Measurements from ENCODE around the gene NKAIN4.

The NKAIN4 gene

GRCh38 chr20:63234693-63235398, 19.4 kb downstream of the NKAIN4 start:
- TF ChIP-seq, protein P1, sequence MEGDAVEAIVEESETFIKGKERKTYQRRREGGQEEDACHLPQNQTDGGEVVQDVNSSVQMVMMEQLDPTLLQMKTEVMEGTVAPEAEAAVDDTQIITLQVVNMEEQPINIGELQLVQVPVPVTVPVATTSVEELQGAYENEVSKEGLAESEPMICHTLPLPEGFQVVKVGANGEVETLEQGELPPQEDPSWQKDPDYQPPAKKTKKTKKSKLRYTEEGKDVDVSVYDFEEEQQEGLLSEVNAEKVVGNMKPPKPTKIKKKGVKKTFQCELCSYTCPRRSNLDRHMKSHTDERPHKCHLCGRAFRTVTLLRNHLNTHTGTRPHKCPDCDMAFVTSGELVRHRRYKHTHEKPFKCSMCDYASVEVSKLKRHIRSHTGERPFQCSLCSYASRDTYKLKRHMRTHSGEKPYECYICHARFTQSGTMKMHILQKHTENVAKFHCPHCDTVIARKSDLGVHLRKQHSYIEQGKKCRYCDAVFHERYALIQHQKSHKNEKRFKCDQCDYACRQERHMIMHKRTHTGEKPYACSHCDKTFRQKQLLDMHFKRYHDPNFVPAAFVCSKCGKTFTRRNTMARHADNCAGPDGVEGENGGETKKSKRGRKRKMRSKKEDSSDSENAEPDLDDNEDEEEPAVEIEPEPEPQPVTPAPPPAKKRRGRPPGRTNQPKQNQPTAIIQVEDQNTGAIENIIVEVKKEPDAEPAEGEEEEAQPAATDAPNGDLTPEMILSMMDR (IDR thresholded peaks at IDR 0.05; ENCODE audit: low read depth, low read length): peak; percentile 53
- H3K4me3 ChIP-seq (replicated peaks in 1 of 2; ENCODE audit: low read depth in 2 of 2, low read length in 2 of 2): no peak overlapping the region
- DNase-seq (ENCODE audit: low read depth in 2 of 2): peak in 1 of 2 donors; percentile 25

- TF ChIP-seq, protein P1 (IDR thresholded peaks at IDR 0.05; ENCODE audit: low read depth, low read length): no peak
- no peak overlapping the region for H3K4me3 ChIP-seq (replicated peaks in 1 of 2; ENCODE audit: low read depth in 2 of 2, low read length in 2 of 2)
- no peak for DNase-seq (ENCODE audit: low read depth in 2 of 2)
Observed at GRCh38 chr20:63233924-63234323, 20.3 kb downstream of the NKAIN4 start.

DNA sequence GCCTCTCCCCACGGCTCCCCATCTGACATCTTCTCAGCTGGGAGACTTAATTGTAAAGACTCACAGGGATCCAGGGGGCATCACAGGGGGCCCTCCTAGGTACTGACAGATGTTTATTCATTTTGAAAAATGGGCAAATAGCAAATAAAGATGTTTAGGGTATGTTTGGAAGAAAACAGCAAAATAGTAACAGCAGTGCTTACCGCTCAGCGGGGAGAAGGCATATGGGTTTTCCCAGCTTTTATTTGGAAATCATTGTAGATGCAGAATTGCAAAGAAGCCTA, 21.3 kb downstream of the NKAIN4 start:
- H3K4me3 ChIP-seq (replicated peaks in 1 of 2; ENCODE audit: low read depth in 2 of 2, low read length in 2 of 2): no peak overlapping the region
- no peak for DNase-seq (ENCODE audit: low read depth in 2 of 2)
- TF ChIP-seq, protein P1 (IDR thresholded peaks at IDR 0.05; ENCODE audit: low read depth, low read length): no peak

- H3K4me3 ChIP-seq (replicated peaks in 1 of 2; ENCODE audit: low read depth in 2 of 2, low read length in 2 of 2): no peak overlapping the region
- TF ChIP-seq, protein P1 (IDR thresholded peaks at IDR 0.05; ENCODE audit: low read depth, low read length): no peak
- DNase-seq (ENCODE audit: low read depth in 2 of 2): peak; percentile 75 to 88
Observed at GRCh38 chr20:63232235-63233060, 21.8 kb downstream of the NKAIN4 start.

- TF ChIP-seq, protein P1 (IDR thresholded peaks at IDR 0.05; ENCODE audit: low read depth, low read length): peak; percentile 78
- peak; percentile 67 to 81 for DNase-seq (ENCODE audit: low read depth in 2 of 2)
- H3K4me3 ChIP-seq (replicated peaks in 1 of 2; ENCODE audit: low read depth in 2 of 2, low read length in 2 of 2): no peak overlapping the region
Observed at GRCh38 chr20:63230800-63231268, 23.4 kb downstream of the NKAIN4 start.

- H3K4me3 ChIP-seq (replicated peaks in 1 of 2; ENCODE audit: low read depth in 2 of 2, low read length in 2 of 2): no peak overlapping the region
- DNase-seq (ENCODE audit: low read depth in 2 of 2): no peak
- TF ChIP-seq, protein P1 (IDR thresholded peaks at IDR 0.05; ENCODE audit: low read depth, low read length): no peak
Observed at GRCh38 chr20:63228806-63229205, 25.5 kb downstream of the NKAIN4 start.

Data from cardiac fibroblast (primary cell).